Posterior cingulate gyrus (tissue), 11 donors: ENCODE data around the gene ZBED1.
A peak's percentile ranks its signal among the peaks of the same experiment; 100 is the strongest.
"Not testable (repeated sequence)": the region's sequence is repeated elsewhere in the genome, so short reads cannot be mapped to it uniquely, and the experiment has no call there.

Experiments
- DNase-seq, 10 donors: peaks; one replicate each; pipeline versions ENCODE4 v3.0.0 to v3.0.0-alpha.2; 2020 to 2021; ENCODE audit warnings: mixed read lengths in 3 of 10
- intact Hi-C: fragments of 100-400 bp; cut with DNase I; formaldehyde crosslinking; loops from one replicate; pipeline ENCODE4 v1.15.1; 2023

The ZBED1 gene

GRCh38 chrX:2500803-2501558 lies at the start of gene ZBED1, which contains the start of gene DHRSX:
Gene ZBED1, minus strand, starts transcription at chrX:2500976. Its CDS starts 10,257 bp downstream, at chrX:2490719.
Gene DHRSX, minus strand, starts transcription at chrX:2500976. Its CDS starts 51 bp downstream, at chrX:2500925.
- intact Hi-C loops = no loop called here

GRCh38 chrX:2549876-2550275 lies 49.1 kb upstream of the ZBED1 start:
- intact Hi-C loops = no loop called here
- no peak for DNase-seq

More at GRCh38 chrX:2500803-2501558, at the start of gene ZBED1, which contains the start of gene DHRSX:
- no peak for DNase-seq

- intact Hi-C loops = no loop called here
These were observed 48.1 kb upstream of the ZBED1 start for GRCh38 chrX:2548711-2549423.

GRCh38 chrX:2547736-2548135 lies 47.0 kb upstream of the ZBED1 start:
- intact Hi-C loops = no loop called here
- no peak for DNase-seq

More at GRCh38 chrX:2548711-2549423, 48.1 kb upstream of the ZBED1 start:
- DNase-seq = no peak

GRCh38 chrX:2546496-2546895 lies 45.7 kb upstream of the ZBED1 start:
- DNase-seq = no peak
- intact Hi-C loops = no loop called here

GRCh38 chrX:2545144-2545543 lies 44.4 kb upstream of the ZBED1 start:
- intact Hi-C loops = no loop called here
- no peak for DNase-seq

GRCh38 chrX:2542826-2543521 lies 42.2 kb upstream of the ZBED1 start:
- intact Hi-C loops = no loop called here
- no peak for DNase-seq

- intact Hi-C loops = no loop called here
- no peak for DNase-seq
These were observed 40.8 kb upstream of the ZBED1 start for GRCh38 chrX:2541603-2542002.

- DNase-seq = no peak
- intact Hi-C loops = no loop called here
These were observed 39.7 kb upstream of the ZBED1 start for GRCh38 chrX:2540426-2540947.

GRCh38 chrX:2539586-2539985 lies 38.8 kb upstream of the ZBED1 start:
- intact Hi-C loops = no loop called here
- DNase-seq = no peak

- peak in 2 of 10 donors; percentile 5 to 19 for DNase-seq
- intact Hi-C loops = no loop called here
These were observed 37.4 kb upstream of the ZBED1 start for GRCh38 chrX:2538031-2538757.

GRCh38 chrX:2536974-2537373 lies 36.2 kb upstream of the ZBED1 start:
- no peak for DNase-seq
- intact Hi-C loops = no loop called here

- intact Hi-C loops = no loop called here
- no peak for DNase-seq
These were observed 35.4 kb upstream of the ZBED1 start for GRCh38 chrX:2536141-2536540.

GRCh38 chrX:2534261-2535021 lies 33.7 kb upstream of the ZBED1 start:
- not testable (repeated sequence) for DNase-seq

GRCh38 chrX:2533424-2533823 lies 32.6 kb upstream of the ZBED1 start:
- intact Hi-C loops = no loop called here

More at GRCh38 chrX:2534261-2535021, 33.7 kb upstream of the ZBED1 start:
- intact Hi-C loops = not testable (repeated sequence)

GRCh38 chrX:2526390-2526789 lies 25.6 kb upstream of the ZBED1 start:
- DNase-seq = no peak
- intact Hi-C loops = no loop called here

More at GRCh38 chrX:2533424-2533823, 32.6 kb upstream of the ZBED1 start:
- no peak for DNase-seq

- no peak for DNase-seq
- intact Hi-C loops = no loop called here
These were observed 23.1 kb upstream of the ZBED1 start for GRCh38 chrX:2523911-2524310.

GRCh38 chrX:2521927-2522386 lies 21.2 kb upstream of the ZBED1 start:
- intact Hi-C loops = no loop called here
- DNase-seq = no peak
